HT-29 (cell line): ENCODE measurements around the gene NRXN3. TPM values are rescaled to one million over a fixed set of nuclear protein-coding genes. Genes with fewer than 3 reads are reported as not detected.

Experiments used
- DNase-seq: peaks from one replicate; pipeline ENCODE4 v3.0.0-alpha.2; 2015; ENCODE audit warnings: low spot score
- total RNA-seq: library from RNA; depleted of rRNA; stranded (reverse); fragments of >200 nt; shearing (Covaris generic); gene quantifications from 2 replicates; pipeline ENCODE4 v1.2.3, GENCODE V29; 2014

Gene NRXN3
- total RNA-seq, 1 experiment from 2014 or later = not detected

DNA sequence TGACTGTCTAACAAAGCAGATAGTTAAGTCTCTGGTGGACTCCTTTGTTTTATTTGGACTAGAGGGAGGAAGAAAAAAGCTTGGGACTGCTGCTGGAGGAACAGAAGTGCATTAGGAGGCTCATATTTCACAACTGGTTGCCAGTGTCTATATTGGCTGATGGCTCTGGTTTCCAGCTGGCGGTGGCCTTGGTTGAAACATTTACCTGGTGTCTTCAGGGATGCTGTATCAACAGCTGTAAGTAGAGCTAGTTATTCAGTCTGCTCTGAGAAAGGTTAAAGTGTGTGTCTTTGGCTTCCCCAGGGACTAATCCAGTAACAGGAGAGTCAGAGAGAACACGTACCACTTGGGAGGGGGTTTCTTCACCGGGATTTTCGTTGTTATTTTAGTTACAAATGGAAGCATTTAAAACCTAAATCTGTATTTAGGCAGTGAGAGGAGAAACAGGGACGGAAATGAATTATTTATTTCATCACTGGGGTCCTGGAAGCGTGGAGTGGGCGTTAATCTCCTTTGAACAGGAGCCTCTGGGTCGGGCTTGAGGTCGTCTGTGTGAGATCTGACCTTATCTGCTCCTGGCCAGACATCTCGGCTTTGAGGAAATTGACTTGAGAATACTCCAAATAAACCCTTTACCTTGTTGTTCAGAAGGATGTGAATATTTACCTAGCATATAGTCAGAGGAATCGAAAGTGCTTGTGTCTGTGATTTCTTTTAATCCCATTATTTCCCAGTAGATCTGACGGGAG, 149.9 kb downstream of the NRXN3 start:
- DNase-seq = no peak

DNA sequence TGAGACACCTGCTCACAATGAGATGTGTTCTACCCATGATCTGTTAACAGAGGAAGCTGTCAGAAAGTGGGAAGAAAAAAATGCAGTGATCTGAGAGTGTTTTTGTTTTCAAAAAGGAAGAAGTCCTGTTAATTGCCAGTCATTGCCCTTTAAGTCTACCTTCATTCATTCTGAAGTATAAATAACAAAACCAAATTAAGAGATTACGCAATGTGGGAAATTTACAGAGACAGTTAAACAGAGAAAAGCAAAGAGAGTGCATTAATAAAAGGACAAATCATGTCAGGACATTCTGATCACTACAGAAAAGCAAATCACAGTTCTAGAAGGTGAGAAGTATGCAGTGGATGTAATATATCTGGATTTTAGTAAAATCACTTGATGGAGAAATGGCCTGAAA, 154.2 kb downstream of the NRXN3 start:
- no peak for DNase-seq

DNA sequence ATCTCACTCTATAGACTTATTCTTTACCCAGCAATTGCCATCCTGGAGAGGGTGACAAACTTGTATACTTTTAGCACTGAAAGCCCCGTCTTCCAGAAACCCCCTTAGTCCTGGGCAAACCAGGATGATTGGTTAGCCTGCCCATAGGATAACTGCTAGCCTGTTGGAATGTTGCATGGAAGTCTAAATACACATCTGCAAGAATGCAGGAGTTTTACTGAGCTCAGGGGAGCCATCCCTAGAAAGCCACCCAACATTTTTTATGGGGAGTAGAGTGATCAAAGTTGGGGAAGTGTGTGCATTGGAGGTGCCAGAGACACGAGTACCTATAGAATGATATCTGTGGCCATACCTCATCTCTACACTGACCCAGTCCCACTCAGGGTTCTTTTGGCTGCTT, 155.7 kb downstream of the NRXN3 start:
- DNase-seq = no peak

DNA sequence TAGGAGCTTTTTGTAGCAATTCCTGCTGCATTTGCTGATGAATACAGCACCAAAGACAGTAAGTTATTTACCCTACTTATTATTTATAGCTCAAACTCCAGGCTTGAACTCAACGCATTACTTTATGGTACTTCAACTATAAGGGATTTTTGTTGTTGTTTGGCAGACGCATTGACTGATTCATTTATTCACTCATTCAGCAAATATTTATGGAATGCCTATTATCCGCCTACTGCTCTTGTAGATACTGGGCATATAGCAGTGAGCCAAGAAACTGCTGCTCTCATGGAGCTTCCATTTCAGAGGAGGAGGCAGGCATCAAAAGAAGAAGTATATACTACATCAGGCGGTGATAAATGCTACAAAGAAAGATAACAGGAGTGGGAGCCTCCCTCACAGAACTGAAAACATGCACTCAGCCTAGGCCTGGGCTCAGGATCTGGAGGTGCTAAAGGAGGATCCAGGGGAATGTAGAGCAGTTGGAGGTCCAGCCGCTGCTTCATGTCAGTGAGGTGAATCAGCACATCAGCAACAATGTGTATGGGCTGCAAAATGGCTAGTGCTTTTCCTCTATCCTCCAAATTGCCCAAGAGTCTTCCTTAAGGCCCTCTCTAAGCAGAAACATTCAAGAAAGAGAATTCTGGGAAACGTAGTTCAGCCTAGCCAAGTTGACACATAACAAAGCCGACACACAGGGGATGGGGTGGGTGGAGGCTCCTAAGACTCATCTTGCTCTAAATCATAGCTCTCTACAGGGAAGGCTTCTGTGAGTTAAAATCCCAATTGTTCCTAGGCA, 157.5 kb downstream of the NRXN3 start:
- DNase-seq = no peak

- DNase-seq = no peak
These were observed 159.2 kb downstream of the NRXN3 start for GRCh38 chr14:78329371-78329770.

DNA sequence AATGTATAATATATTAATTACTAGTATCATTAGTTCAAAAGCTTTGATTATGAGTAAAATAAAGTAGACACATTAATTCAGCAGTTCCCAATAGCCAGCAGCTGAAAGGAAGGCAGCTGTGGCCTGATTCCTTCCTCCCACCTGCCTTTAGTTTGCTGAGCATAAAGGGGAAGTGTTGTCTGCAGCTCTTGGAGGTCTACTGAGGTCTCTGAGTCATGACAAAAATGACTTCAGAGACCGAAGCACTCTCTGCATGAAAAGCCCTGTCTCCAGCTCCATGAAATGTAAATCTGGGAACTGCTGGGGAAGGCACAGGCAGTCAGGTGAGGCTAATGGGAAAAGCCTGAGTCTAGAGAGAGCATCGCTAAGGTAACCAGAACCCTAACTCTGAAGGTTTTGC, 165.4 kb downstream of the NRXN3 start:
- no peak for DNase-seq

GRCh38 chr14:78340250-78340649, 170.1 kb downstream of the NRXN3 start:
- DNase-seq = no peak

- no peak for DNase-seq
These were observed 171.7 kb downstream of the NRXN3 start for GRCh38 chr14:78341827-78342389.

DNA sequence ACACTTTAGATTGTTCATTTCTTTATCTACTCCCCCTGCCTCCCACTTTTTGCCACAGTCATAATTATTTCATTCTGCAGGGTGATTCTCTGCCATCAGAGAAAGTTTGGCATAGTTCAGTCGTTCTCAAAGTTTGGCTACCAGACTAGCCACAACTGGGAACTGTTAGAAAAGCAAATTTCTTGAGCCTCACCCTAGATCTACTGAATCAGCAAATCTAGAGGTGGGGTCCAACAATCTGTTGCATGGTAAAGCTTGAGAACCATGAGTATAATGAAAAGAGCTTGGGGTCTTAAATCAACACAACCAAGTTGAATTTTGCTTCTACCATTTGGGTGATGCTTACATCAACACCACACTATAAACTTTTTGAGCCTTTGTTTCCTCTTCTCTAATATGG, 172.7 kb downstream of the NRXN3 start:
- DNase-seq = no peak

- DNase-seq = no peak
These were observed 174.1 kb downstream of the NRXN3 start for GRCh38 chr14:78344290-78344689.

- no peak for DNase-seq
These were observed 175.1 kb downstream of the NRXN3 start for GRCh38 chr14:78345131-78345744.

DNA sequence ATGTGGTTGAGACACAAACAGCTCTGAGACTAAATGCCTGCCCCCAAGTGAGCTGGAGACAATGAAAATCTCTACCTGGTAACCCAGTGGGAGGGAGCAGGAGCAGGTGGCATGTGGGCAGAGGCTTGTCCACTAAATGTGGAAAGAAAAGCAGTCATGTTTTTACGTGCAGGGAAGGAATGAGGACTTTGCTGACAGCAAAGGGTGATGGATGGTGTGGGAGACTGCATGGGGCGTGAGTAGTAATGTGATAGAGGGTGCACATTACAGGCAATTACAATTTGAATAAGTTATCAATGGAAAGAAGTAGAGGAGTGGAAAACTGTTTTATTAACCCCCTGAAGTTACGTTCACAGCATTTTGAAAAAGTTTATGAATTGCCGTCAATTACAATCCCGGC, 176.6 kb downstream of the NRXN3 start:
- no peak for DNase-seq

GRCh38 chr14:78355109-78355508, 184.9 kb downstream of the NRXN3 start:
- no peak for DNase-seq

DNA sequence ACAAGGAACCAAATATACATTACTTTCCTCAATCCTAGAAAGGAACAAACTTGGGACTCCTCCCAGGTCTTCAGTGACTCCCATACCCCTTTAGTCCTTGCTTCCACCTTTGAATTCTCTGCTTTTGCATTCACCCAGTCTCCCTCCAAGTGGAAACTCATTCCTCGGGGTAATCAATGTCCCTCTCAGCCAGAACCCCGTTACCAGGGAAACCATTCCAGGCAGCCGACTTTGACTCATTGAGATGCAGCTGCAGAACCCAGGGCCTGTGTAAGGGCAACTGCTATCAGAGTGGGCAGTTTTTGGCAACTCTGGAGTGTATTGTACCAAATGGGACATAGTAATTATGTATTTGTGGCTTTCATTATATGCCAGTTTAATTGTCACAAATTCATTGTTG, 186.2 kb downstream of the NRXN3 start:
- DNase-seq = no peak

- DNase-seq = no peak
These were observed 188.4 kb downstream of the NRXN3 start for GRCh38 chr14:78358591-78358990.

DNA sequence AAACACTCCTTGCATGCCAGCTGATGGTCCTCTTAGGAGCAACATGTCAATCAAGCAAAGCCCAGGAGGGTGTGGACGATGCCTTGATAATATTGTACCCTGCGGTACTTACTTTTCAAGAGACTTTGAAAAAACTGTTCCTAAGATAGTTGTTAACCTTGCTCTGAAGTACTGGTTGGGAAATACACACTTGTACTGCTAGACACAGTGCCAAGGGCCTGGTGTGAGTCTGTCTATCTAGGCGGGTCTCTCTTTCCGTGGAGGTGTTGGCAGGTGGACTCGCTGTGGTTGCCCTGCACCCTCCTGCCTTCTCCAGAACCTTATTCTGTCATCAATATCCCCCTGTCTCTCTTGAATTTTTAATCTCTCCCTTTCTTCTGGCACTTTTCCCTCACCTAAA, 189.4 kb downstream of the NRXN3 start:
- no peak for DNase-seq

GRCh38 chr14:78363008-78363407, 192.8 kb downstream of the NRXN3 start:
- DNase-seq = no peak

GRCh38 chr14:78367355-78367754, 197.2 kb downstream of the NRXN3 start:
- DNase-seq = no peak

DNA sequence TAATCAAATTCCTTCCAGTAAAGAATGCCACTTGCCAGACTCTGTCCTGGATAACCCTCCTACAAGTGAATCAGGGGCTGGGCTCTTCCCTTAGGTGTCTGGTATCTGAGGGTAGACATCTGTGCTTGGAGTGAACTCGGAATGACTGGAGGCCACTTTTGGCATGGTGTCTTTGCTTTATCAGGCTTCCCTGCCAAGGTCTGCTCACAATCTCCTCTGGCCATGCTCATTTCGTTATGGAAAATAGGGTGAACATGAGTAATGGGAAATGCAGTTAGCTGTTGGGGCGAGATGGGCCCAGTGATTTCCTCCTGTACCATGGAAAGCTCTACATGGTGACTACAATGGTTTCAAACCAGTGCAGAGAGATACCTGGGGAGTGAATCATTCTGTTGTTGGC, 212.9 kb downstream of the NRXN3 start:
- DNase-seq = no peak

- DNase-seq = no peak
These were observed 228.0 kb downstream of the NRXN3 start for GRCh38 chr14:78398216-78398615.

- peak; percentile 33 for DNase-seq
These were observed 229.2 kb downstream of the NRXN3 start for GRCh38 chr14:78399316-78399889.

DNA sequence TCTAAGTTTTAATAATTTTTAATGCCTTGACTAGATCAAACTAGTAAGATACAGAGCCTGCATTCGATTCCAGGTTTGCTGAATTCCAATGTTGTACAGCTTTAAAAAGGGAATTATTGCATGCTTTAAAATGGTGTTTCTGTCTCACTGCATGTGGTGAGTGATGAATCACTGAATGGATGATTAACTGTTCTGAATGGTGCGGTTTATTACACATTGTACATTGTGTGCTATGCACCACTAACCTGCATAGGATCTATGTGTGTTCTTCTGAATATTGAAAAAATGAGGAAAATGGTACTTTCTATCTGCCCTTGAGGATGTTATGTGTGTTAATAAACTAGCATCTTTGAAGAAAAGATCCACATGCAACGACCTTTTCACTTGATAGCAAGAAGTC, 231.7 kb downstream of the NRXN3 start:
- no peak for DNase-seq
